Esophagus squamous epithelium (tissue), 4 donors: ENCODE measurements around the gene MAMDC4.
"Not testable (repeated sequence)": the region's sequence is repeated elsewhere in the genome, so short reads cannot be mapped to it uniquely, and the experiment has no call there.

Experiments
- CTCF ChIP-seq, 6 experiments: fragments of 450-650 bp in 4 of 6; fragments of 200-600 bp in 2 of 6; sonication (generic) in 2 of 6; IDR thresholded peaks; one replicate each; pipeline ENCODE4 v1.5.1; 2016 to 2019; ENCODE audit warnings: antibody characterized with exemption in 6 of 6, mild to moderate bottlenecking in 4 of 6, moderate library complexity in 4 of 6
- POLR2A ChIP-seq, 4 donors: fragments of 450-650 bp; IDR thresholded peaks; one replicate each; pipeline ENCODE4 v1.6.1; 2017; ENCODE audit warnings: antibody characterized with exemption in 4 of 4, mild to moderate bottlenecking in 4 of 4, moderate library complexity in 3 of 4

- TF ChIP-seq CTCF, POLR2A (IDR thresholded peaks at IDR 0.05): not testable (repeated sequence)
Measured at GRCh38 chr9:136833381-136834048, 18.6 kb upstream of the MAMDC4 start.
